ENCODE measurements around the gene DYNC1I1. TPM values are rescaled to one million over a fixed set of nuclear protein-coding genes. Genes with fewer than 3 reads are reported as not detected.

The DYNC1I1 gene
- total RNA-seq, 4 donors from 2014 or later, result 1.9 to 6.7 (median 5.8) TPM

DNA sequence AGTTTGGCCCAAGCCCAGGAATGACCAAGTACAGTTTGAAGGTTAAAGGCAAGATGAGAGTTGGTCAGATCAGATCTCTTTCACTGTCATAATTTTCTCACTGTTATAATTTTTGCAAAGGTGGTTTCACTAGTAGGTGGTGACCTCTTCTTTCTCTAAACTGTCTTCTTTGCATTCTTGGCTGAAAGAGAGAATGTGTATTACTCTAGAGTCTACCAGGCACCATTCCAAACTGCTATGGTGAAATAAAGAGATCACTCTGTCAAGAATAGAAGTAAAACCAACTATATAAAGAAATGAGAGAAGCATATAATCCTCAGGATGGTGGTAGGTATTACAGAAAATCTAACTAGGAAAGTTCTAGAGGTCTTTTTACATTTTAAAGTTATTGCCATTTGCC lies 72.7 kb downstream of the DYNC1I1 start:
- TF ChIP-seq, protein P1, sequence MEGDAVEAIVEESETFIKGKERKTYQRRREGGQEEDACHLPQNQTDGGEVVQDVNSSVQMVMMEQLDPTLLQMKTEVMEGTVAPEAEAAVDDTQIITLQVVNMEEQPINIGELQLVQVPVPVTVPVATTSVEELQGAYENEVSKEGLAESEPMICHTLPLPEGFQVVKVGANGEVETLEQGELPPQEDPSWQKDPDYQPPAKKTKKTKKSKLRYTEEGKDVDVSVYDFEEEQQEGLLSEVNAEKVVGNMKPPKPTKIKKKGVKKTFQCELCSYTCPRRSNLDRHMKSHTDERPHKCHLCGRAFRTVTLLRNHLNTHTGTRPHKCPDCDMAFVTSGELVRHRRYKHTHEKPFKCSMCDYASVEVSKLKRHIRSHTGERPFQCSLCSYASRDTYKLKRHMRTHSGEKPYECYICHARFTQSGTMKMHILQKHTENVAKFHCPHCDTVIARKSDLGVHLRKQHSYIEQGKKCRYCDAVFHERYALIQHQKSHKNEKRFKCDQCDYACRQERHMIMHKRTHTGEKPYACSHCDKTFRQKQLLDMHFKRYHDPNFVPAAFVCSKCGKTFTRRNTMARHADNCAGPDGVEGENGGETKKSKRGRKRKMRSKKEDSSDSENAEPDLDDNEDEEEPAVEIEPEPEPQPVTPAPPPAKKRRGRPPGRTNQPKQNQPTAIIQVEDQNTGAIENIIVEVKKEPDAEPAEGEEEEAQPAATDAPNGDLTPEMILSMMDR (IDR thresholded peaks at IDR 0.05), result no peak
- no peak for TF ChIP-seq POLR2A (IDR thresholded peaks at IDR 0.05)
- no peak for DNase-seq (ENCODE audit: low spot score in 2 of 2)
- Histone ChIP-seq H3K4me3 (no peak overlapping the region), H3K9me3 (no peaks in the 10 kb centered on the region), H3K4me1 (no peaks in the 10 kb centered on the region), H3K36me3 (no peaks in the 10 kb centered on the region), H3K27ac (no peak overlapping the region), H3K27me3 (no peaks in the 10 kb centered on the region)

DNA sequence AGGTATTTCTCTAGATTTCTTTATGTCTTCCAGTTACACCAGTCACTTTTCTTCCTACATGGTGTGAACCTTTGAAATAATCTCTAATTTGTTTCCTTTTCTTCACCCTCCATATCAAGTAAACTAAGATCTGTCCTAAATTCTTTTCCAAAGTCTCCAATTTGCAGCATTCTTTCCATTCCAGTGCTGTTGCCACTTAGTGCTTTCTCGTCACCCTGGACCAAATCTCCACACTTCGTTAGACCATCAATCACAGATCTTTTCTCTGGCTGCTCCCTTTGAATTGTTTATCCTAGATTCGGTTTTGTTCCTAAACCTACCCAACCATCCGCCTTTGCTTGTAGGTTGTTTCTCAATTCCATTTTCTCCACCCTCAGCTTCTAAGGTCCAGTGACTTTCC lies 74.7 kb downstream of the DYNC1I1 start:
- no peak for DNase-seq (ENCODE audit: low spot score in 2 of 2)
- WGBS, result 65% methylated on average over 4 of the region's 4 CpGs
- Histone ChIP-seq H3K4me1 (no peaks in the 10 kb centered on the region), H3K27me3 (no peaks in the 10 kb centered on the region), H3K4me3 (no peak overlapping the region), H3K27ac (no peak overlapping the region), H3K36me3 (no peaks in the 10 kb centered on the region), H3K9me3 (no peaks in the 10 kb centered on the region)
- no peak for TF ChIP-seq POLR2A (IDR thresholded peaks at IDR 0.05)
- no peak for TF ChIP-seq EP300 (IDR thresholded peaks at IDR 0.05)
- no peak for TF ChIP-seq POLR2AphosphoS5 (IDR thresholded peaks at IDR 0.05)
- TF ChIP-seq, protein P1 (IDR thresholded peaks at IDR 0.05), result no peak

DNA sequence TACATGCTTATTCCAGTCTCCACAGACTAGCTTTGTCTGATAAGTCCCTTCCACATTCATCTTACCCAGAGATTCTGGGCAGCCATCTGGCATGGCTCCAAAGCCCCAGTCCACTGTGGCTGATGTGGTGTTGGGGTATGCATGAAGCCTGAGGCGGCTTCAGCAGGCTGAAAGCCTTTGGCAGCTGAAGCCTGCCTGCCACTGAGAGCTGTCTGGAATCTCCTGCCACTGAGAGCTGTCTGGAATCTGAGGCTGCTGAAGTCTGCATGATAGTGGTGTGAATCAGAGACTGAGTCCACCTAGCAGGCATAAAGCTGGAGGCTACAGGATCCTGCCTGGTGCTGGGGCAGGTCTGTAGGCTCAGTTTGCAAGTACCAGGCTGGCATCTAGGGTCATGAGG lies 87.1 kb downstream of the DYNC1I1 start:
- no peak for DNase-seq (ENCODE audit: low spot score in 2 of 2)
- WGBS, result 82% methylated on average over 1 of the region's 1 CpG
- H3K4me1 ChIP-seq, result no peaks in the 10 kb centered on the region
- H3K9me3 ChIP-seq, result no peaks in the 10 kb centered on the region
- H3K4me3 ChIP-seq, result no peak overlapping the region
- H3K27me3 ChIP-seq, result no peaks in the 10 kb centered on the region
- no peak for TF ChIP-seq POLR2AphosphoS5 (IDR thresholded peaks at IDR 0.05)
- TF ChIP-seq, protein P1 (IDR thresholded peaks at IDR 0.05), result no peak
- TF ChIP-seq POLR2A (IDR thresholded peaks at IDR 0.05), result no peak
- no peak for TF ChIP-seq EP300 (IDR thresholded peaks at IDR 0.05)
- no peak overlapping the region for H3K27ac ChIP-seq
- no peaks in the 10 kb centered on the region for H3K36me3 ChIP-seq

DNA sequence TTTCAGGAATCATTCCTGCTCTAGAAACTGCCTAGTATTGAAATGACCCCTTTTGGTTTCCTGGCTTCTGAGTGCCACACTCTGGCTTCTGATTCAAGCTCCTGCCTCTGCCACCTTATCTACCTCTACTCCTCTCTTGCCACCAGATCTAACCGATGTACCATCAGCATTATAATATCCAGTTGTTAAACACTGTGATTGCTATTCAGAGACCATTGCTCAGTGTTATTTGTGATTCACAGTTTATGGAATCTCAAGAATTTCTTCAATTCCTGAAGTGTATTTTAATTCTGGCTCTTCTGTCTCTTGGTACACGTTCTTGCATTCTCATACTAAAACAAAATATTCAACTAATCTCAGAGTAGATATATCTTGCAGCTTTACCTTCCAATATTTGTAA lies 88.7 kb downstream of the DYNC1I1 start:
- WGBS, result 59% methylated on average over 2 of the region's 2 CpGs
- TF ChIP-seq POLR2AphosphoS5 (IDR thresholded peaks at IDR 0.05) (no peak), POLR2A (IDR thresholded peaks at IDR 0.05) (no peak)
- TF ChIP-seq, protein P1 (IDR thresholded peaks at IDR 0.05), result no peak
- no peaks in the 10 kb centered on the region for H3K36me3 ChIP-seq
- H3K4me3 ChIP-seq, result no peak overlapping the region
- no peak overlapping the region for H3K27ac ChIP-seq
- H3K9me3 ChIP-seq, result no peaks in the 10 kb centered on the region
- no peaks in the 10 kb centered on the region for H3K27me3 ChIP-seq
- no peak for DNase-seq (ENCODE audit: low spot score in 2 of 2)
- no peaks in the 10 kb centered on the region for H3K4me1 ChIP-seq

DNA sequence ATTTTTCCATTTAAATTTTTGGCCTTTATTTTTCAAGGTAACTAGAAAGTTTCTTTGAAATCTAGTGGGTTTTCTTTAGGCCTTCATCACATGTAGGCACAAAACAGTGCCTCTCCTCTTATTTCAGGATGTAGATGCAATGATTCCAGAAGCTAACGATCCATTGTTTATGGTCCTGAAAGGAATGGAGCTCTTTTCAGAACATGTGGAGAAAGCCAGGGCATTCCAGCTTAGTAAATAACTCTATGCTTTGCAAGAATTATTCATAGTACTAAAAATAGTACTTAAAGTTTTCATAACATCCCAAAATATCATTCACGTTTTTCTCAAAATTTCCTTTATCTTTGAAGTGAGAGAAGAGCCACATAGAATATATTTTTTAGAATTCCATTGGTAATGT lies 91.3 kb downstream of the DYNC1I1 start:
- Histone ChIP-seq H3K36me3 (no peaks in the 10 kb centered on the region), H3K27me3 (no peaks in the 10 kb centered on the region)
- whole genome bisulfite sequencing, result 39% methylated on average over 2 of the region's 2 CpGs

More for the DNA sequence above, 91.3 kb downstream of the DYNC1I1 start:
- TF ChIP-seq POLR2A (IDR thresholded peaks at IDR 0.05), result no peak
- TF ChIP-seq EP300 (IDR thresholded peaks at IDR 0.05), result no peak
- no peak for TF ChIP-seq POLR2AphosphoS5 (IDR thresholded peaks at IDR 0.05)
- TF ChIP-seq, protein P1 (IDR thresholded peaks at IDR 0.05), result no peak
- DNase-seq (ENCODE audit: low spot score in 2 of 2), result no peak
- H3K4me3 ChIP-seq, result no peak overlapping the region
- no peaks in the 10 kb centered on the region for H3K9me3 ChIP-seq
- H3K27ac ChIP-seq, result no peak overlapping the region
- H3K4me1 ChIP-seq, result no peaks in the 10 kb centered on the region

All from suprapubic skin (tissue), 4 donors.